Liver (tissue), 9 donors: ENCODE measurements around the gene SGPL1. TPM values are rescaled to one million over a fixed set of nuclear protein-coding genes. Genes with fewer than 3 reads are reported as not detected.

ENCODE experiments used
- DNase-seq: peaks from one replicate; pipeline ENCODE4 v3.0.0-alpha.2; 2017; ENCODE audit warnings: low spot score
- H3K27ac ChIP-seq, 2 donors: one replicate each; pipeline ENCODE4 v1.7.0; 2013; ENCODE audit warnings: inconsistent platforms in 2 of 2, low read length in 2 of 2, control low read depth in 1 of 2, low read depth in 1 of 2, mild to moderate bottlenecking in 1 of 2
- H3K27me3 ChIP-seq, 4 donors: one replicate each; pipeline versions ENCODE4 v1.6.1 to v1.7.0; 2013; ENCODE audit warnings: low read length in 3 of 4, inconsistent platforms in 1 of 4, mild to moderate bottlenecking in 1 of 4, moderate library complexity in 1 of 4; ENCODE audit not compliant: control insufficient read depth in 4 of 4, insufficient read depth in 4 of 4
- H3K36me3 ChIP-seq, 4 donors: one replicate each; pipeline versions ENCODE4 v1.6.1 to v1.7.0; 2013; ENCODE audit warnings: low read length in 3 of 4, mild to moderate bottlenecking in 3 of 4, low read depth in 1 of 4, moderate library complexity in 1 of 4; ENCODE audit not compliant: control insufficient read depth in 4 of 4, insufficient read depth in 3 of 4
- H3K4me1 ChIP-seq, 4 donors: one replicate each; pipeline versions ENCODE4 v1.6.1 to v1.7.0; 2013; ENCODE audit warnings: low read length in 3 of 4, mild to moderate bottlenecking in 3 of 4, moderate library complexity in 1 of 4; ENCODE audit not compliant: control insufficient read depth in 4 of 4, insufficient read depth in 4 of 4
- H3K4me3 ChIP-seq, 3 donors: one replicate each; pipeline versions ENCODE4 v1.6.1 to v1.7.0; 2013; ENCODE audit warnings: low read length in 3 of 3, control low read depth in 1 of 3, low read depth in 1 of 3, mild to moderate bottlenecking in 1 of 3
- H3K9ac ChIP-seq, 2 donors: one replicate each; pipeline ENCODE4 v1.7.0; 2013; ENCODE audit warnings: low read length in 2 of 2, mild to moderate bottlenecking in 2 of 2, moderate library complexity in 2 of 2, control low read depth in 1 of 2, low read depth in 1 of 2
- H3K9me3 ChIP-seq, 4 donors: one replicate each; pipeline versions ENCODE4 v1.6.1 to v1.7.0; 2013; ENCODE audit warnings: low read length in 3 of 4; ENCODE audit not compliant: control insufficient read depth in 4 of 4
- ATF3 ChIP-seq: IDR thresholded peaks from 2 replicates; pipeline ENCODE4 v1.6.1; 2016; ENCODE audit warnings: antibody characterized with exemption
- EGR1 ChIP-seq, 2 donors: IDR thresholded peaks; 2 replicates each; pipeline ENCODE4 v1.6.1; 2016 to 2018; ENCODE audit warnings: antibody characterized with exemption in 2 of 2, low read depth in 2 of 2
- FOXA1 ChIP-seq: IDR thresholded peaks from 2 replicates; pipeline ENCODE4 v1.6.1; 2016; ENCODE audit warnings: antibody characterized with exemption
- FOXA2 ChIP-seq: IDR thresholded peaks from 2 replicates; pipeline ENCODE4 v1.6.1; 2016; ENCODE audit warnings: antibody characterized with exemption
- GABPA ChIP-seq, 2 donors: IDR thresholded peaks in 1 of 2; conservative IDR thresholded peaks in 1 of 2; 2 replicates each; pipeline ENCODE4 v1.6.1; 2016; ENCODE audit warnings: antibody characterized with exemption in 2 of 2, mild to moderate bottlenecking in 1 of 2, moderate library complexity in 1 of 2
- HNF4A ChIP-seq, 2 donors: conservative IDR thresholded peaks; 2 replicates each; pipeline ENCODE4 v1.6.1; 2016; ENCODE audit warnings: antibody characterized with exemption in 2 of 2, mild to moderate bottlenecking in 2 of 2
- HNF4G ChIP-seq: IDR thresholded peaks from 2 replicates; pipeline ENCODE4 v1.6.1; 2016; ENCODE audit warnings: antibody characterized with exemption
- JUND ChIP-seq, 2 donors: IDR thresholded peaks; 2 replicates each; pipeline ENCODE4 v1.6.1; 2016; ENCODE audit warnings: antibody characterized with exemption in 2 of 2
- NR2F2 ChIP-seq: IDR thresholded peaks from 2 replicates; pipeline ENCODE4 v1.6.1; 2016; ENCODE audit warnings: antibody characterized with exemption
- RAD21 ChIP-seq, 2 donors: IDR thresholded peaks; 2 replicates each; pipeline ENCODE4 v1.6.1; 2016; ENCODE audit warnings: antibody characterized with exemption in 2 of 2, mild to moderate bottlenecking in 2 of 2
- RXRA ChIP-seq, 2 donors: IDR thresholded peaks; 2 replicates each; pipeline ENCODE4 v1.6.1; 2017 to 2018; ENCODE audit warnings: antibody characterized with exemption in 2 of 2, mild to moderate bottlenecking in 1 of 2
- SP1 ChIP-seq: IDR thresholded peaks from 2 replicates; pipeline ENCODE4 v1.6.1; 2018; ENCODE audit warnings: antibody characterized with exemption, mild to moderate bottlenecking
- TAF1 ChIP-seq: conservative IDR thresholded peaks from 2 replicates; pipeline ENCODE4 v1.6.1; 2016; ENCODE audit warnings: antibody characterized with exemption, mild to moderate bottlenecking
- YY1 ChIP-seq: IDR thresholded peaks from 2 replicates; pipeline ENCODE4 v1.6.1; 2016; ENCODE audit warnings: antibody characterized with exemption, mild to moderate bottlenecking
- ZBTB33 ChIP-seq: IDR thresholded peaks from 2 replicates; pipeline ENCODE4 v1.6.1; 2016; ENCODE audit warnings: antibody characterized with exemption
- WGBS: extraction: QIAGEN DNeasy Blood & Tissue Kit; methylation state at CpG from one replicate; pipeline ENCODE4 v1.1.7; 2013; 5-methylcytosine and 5-hydroxymethylcytosine counted together
- polyA plus RNA-seq, 2 donors: library from polyadenylated mRNA; stranded (reverse) in 1 of 2; unstranded in 1 of 2; fragments of 200-250 nt in 1 of 2; fragments of >200 nt in 1 of 2; fragmentation: Nextera tagmentation in 1 of 2; extraction: Ambion mirVana in 1 of 2; gene quantifications; one replicate each; pipeline versions ENCODE4 v1.2.1 to v1.2.3, GENCODE V29; 2013 to 2015
- total RNA-seq, 2 donors: library from RNA; depleted of rRNA; stranded (reverse); fragments of >200 nt; gene quantifications; one replicate each; pipeline ENCODE4 v1.2.3, GENCODE V29; 2014
- donor health status: healthy.
- donor health status: healthy.
- donor health status: healthy.
- donor health status: healthy.
- donor health status: healthy.

SGPL1 gene
- total and polyA plus RNA-seq, 4 donors = 11.8 to 37.1 (median 16.8) TPM

DNA sequence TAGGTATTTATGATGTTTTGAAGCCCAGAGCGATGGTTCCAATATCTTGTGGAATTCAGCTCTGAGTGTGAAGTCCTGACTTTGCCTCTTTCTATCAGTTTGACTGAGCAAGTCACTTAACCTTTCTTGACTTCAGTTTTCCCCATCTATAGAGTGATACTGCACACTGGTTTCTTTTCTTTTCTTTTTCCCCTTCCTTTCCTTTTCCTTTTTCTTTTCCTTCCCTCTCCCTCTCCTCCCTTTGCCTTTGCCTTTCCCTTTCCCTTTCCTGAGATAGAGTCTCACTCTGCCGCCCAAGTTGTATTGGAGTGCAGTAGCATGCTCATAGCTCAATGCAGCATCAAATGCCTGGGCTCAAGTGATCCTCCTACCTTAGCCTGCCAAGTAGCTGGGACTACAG is 20.6 kb downstream of the SGPL1 start:
- H3K4me1 ChIP-seq = peaks cover 6 to 29% (median 28%) of the 10 kb centered on the region in 4 donors

GRCh38 chr10:70837660-70838059 is 21.9 kb downstream of the SGPL1 start:
- DNase-seq = no peak
- no peak overlapping the region for H3K9ac ChIP-seq
- peaks cover 6 to 29% (median 28%) of the 10 kb centered on the region in 4 donors for H3K4me1 ChIP-seq
- H3K4me3 ChIP-seq = no peak overlapping the region
- H3K27ac ChIP-seq = no peak overlapping the region
- no peaks in the 10 kb centered on the region for H3K27me3 ChIP-seq
- WGBS = 86% methylated on average over 3 of the region's 3 CpGs
- TF ChIP-seq RXRA (IDR thresholded peaks at IDR 0.05) = no peak
- no peak for TF ChIP-seq GABPA (IDR thresholded peaks at IDR 0.05 in 1 of 2, conservative IDR thresholded peaks at IDR 0.05 in 1 of 2)
- TF ChIP-seq YY1 = no peak
- TF ChIP-seq RAD21 (IDR thresholded peaks at IDR 0.05) = no peak
- TF ChIP-seq ZBTB33 = no peak
- TF ChIP-seq NR2F2 = no peak
- no peak for TF ChIP-seq SP1
- TF ChIP-seq FOXA1 = no peak
- TF ChIP-seq JUND (IDR thresholded peaks at IDR 0.05) = no peak
- TF ChIP-seq ATF3 = no peak
- no peak for TF ChIP-seq HNF4A (conservative IDR thresholded peaks at IDR 0.05)
- TF ChIP-seq EGR1 (IDR thresholded peaks at IDR 0.05; ENCODE audit: low read depth in 2 of 2) = no peak
- no peak for TF ChIP-seq FOXA2
- TF ChIP-seq HNF4G = no peak
- H3K36me3 ChIP-seq = peaks cover 0 to 3% (median 0%) of the 10 kb centered on the region in 4 donors
- H3K9me3 ChIP-seq = peaks cover 0 to 2% (median 0%) of the 10 kb centered on the region in 4 donors

More for the DNA sequence above, 20.6 kb downstream of the SGPL1 start:
- Histone ChIP-seq H3K27ac (peak overlapping the region; percentile 66), H3K9ac (peak overlapping the region in 1 of 2 donors; percentile 43), H3K36me3 (peaks cover 0 to 3% (median 0%) of the 10 kb centered on the region in 4 donors), H3K27me3 (no peaks in the 10 kb centered on the region), H3K4me3 (no peak overlapping the region), H3K9me3 (peaks cover 0 to 2% (median 0%) of the 10 kb centered on the region in 4 donors)
- no peak for DNase-seq
- TF ChIP-seq TAF1 (no peak), FOXA1 (no peak), ZBTB33 (no peak), RAD21 (IDR thresholded peaks at IDR 0.05) (peak in 1 of 2 donors; percentile 2), GABPA (IDR thresholded peaks at IDR 0.05 in 1 of 2, conservative IDR thresholded peaks at IDR 0.05 in 1 of 2) (no peak)
- 55% methylated on average over 2 of the region's 2 CpGs for WGBS
